K562 (cell line): ENCODE results near the gene BHLHE40. TPM values are rescaled to one million over a fixed set of nuclear protein-coding genes. Genes with fewer than 3 reads are reported as not detected.

Experiments
- BACH1 ChIP-seq: fragments of 200-800 bp; sonication (Bioruptor generic); IDR thresholded peaks from 2 replicates; pipeline ENCODE4 v1.6.1; 2016; ENCODE audit warnings: missing genetic modification characterization, missing compliant biosample characterization
- ERF ChIP-seq: fragments of 450-650 bp; formaldehyde crosslinking; IDR thresholded peaks from 2 replicates; pipeline ENCODE4 v1.4.0; 2020; ENCODE audit warnings: mild to moderate bottlenecking, mixed read lengths
- HMG20A ChIP-seq: fragments of 450-650 bp; formaldehyde crosslinking; conservative IDR thresholded peaks from 2 replicates; pipeline ENCODE4 v1.4.0; 2020; ENCODE audit warnings: mild to moderate bottlenecking, mixed read lengths
- KAT2B ChIP-seq: IDR thresholded peaks from one replicate; pipeline ENCODE4 v1.6.1; 2012; ENCODE audit warnings: low read depth, mild to moderate bottlenecking, control low read depth, inconsistent platforms, low read length, moderate library complexity
- KLF6 ChIP-seq: fragments of 250-450 bp; sonication (Bioruptor Pico); IDR thresholded peaks from 2 replicates; pipeline ENCODE4 v1.4.0; 2020; ENCODE audit warnings: mild to moderate bottlenecking, moderate library complexity, borderline replicate concordance
- L3MBTL2 ChIP-seq: fragments of 450-650 bp; IDR thresholded peaks from 2 replicates; pipeline ENCODE4 v1.6.1; 2016; ENCODE audit warnings: mild to moderate bottlenecking, moderate library complexity
- MEF2D ChIP-seq: conservative IDR thresholded peaks from 2 replicates; pipeline ENCODE4 v1.6.1; 2016; ENCODE audit warnings: low read depth, missing genetic modification characterization, missing compliant biosample characterization
- MIER1 ChIP-seq: fragments of 450-650 bp; IDR thresholded peaks from 2 replicates; pipeline ENCODE4 v1.6.1; 2016; ENCODE audit warnings: antibody characterized with exemption, mild to moderate bottlenecking, low read depth
- MLLT1 ChIP-seq, 2 experiments: fragments of 450-650 bp; IDR thresholded peaks; 2 replicates each; pipeline ENCODE4 v1.6.1; 2016
- NFATC3 ChIP-seq: fragments of 450-650 bp; IDR thresholded peaks from 2 replicates; pipeline ENCODE4 v1.6.1; 2017; ENCODE audit warnings: mild to moderate bottlenecking
- PATZ1 ChIP-seq: fragments of 250-450 bp; sonication (Bioruptor Pico); IDR thresholded peaks from 2 replicates; pipeline ENCODE4 v1.5.0; 2020; ENCODE audit warnings: mild to moderate bottlenecking, borderline replicate concordance
- RUNX1 ChIP-seq: sonication (generic); IDR thresholded peaks from 2 replicates; pipeline ENCODE4 v1.6.1; 2016; ENCODE audit warnings: antibody characterized with exemption, low read depth
- SFPQ ChIP-seq: fragments of 200-400 bp; formaldehyde crosslinking; IDR thresholded peaks from 2 replicates; pipeline ENCODE4 v1.6.1; 2017; ENCODE audit warnings: mild to moderate bottlenecking, low read depth, low read length, moderate library complexity
- STAT6 ChIP-seq: sonication (generic); formaldehyde crosslinking; IDR thresholded peaks from 2 replicates; pipeline ENCODE4 v1.8.1; 2023; ENCODE audit warnings: mild to moderate bottlenecking, missing genetic modification reagents
- TBL1XR1 ChIP-seq, 2 experiments: IDR thresholded peaks; 2 replicates each; pipeline ENCODE4 v1.6.1; 2012; ENCODE audit warnings: improper control_type of control experiment in 2 of 2, low read length in 2 of 2, mild to moderate bottlenecking in 1 of 2
- ZBTB7A ChIP-seq: IDR thresholded peaks from 2 replicates; pipeline ENCODE4 v1.6.1; 2011; ENCODE audit warnings: low read depth, mild to moderate bottlenecking, low read length, moderate library complexity, borderline replicate concordance; ENCODE audit not compliant: control insufficient read depth
- ZNF431 ChIP-seq: sonication (generic); formaldehyde crosslinking; IDR thresholded peaks from 2 replicates; pipeline ENCODE4 v1.8.0; 2022; ENCODE audit warnings: mild to moderate bottlenecking, missing genetic modification reagents
- ZNF511 ChIP-seq: sonication (generic); formaldehyde crosslinking; IDR thresholded peaks from 2 replicates; pipeline ENCODE4 v1.8.0; 2022; ENCODE audit warnings: mild to moderate bottlenecking, missing genetic modification reagents
- polyA plus RNA-seq, 8 experiments: library from polyadenylated mRNA; depleted of rRNA in 4 of 8; stranded (reverse) in 5 of 8; unstranded in 3 of 8; fragments of >200 nt; fragmentation: Nextera tagmentation in 2 of 8; fragmentation: Illumina TruSeq in 1 of 8; extraction: Ambion mirVana in 2 of 8; extraction: Trizol in 1 of 8; gene quantifications; 2 replicates each; pipeline versions ENCODE4 v1.2.1 to v1.2.3, GENCODE V29; 2011 to 2014; ENCODE audit warnings: inconsistent platforms in 1 of 8, missing spikeins in 1 of 8
- total RNA-seq, 7 experiments: library from RNA; depleted of rRNA in 6 of 7; stranded (reverse); fragments of >200 nt in 6 of 7; fragmentation: Illumina TruSeq in 2 of 7; extraction: Trizol in 2 of 7; gene quantifications; 2 replicates each; pipeline versions ENCODE4 v1.2.1 to v1.2.3, GENCODE V29; 2011 to 2021; ENCODE audit warnings: low replicate concordance in 1 of 7

The BHLHE40 gene
- total and polyA plus RNA-seq, 9 of the 15 experiments (the other 6 are each of a cell fraction or from before 2014, with no cell fraction given) = 12.0 to 83.9 (median 31.4) TPM

- TF ChIP-seq MEF2D (tag) (peak; percentile 69), HMG20A (CRISPR knock-in tag) (no peak), KAT2B (no peak), ZNF431 (CRISPR knock-in tag) (peak; percentile 59), ZNF511 (CRISPR knock-in tag) (peak; percentile 56; the same call in 1 of the 2 replicates), KLF6 (no peak), TBL1XR1 (IDR thresholded peaks at IDR 0.05; ENCODE audit: low read length in 2 of 2) (peak; percentile 20 to 36; a peak in 2 of 4 replicates), STAT6 (peak; percentile 61; the same call in 1 of the 2 replicates), BACH1 (peak; percentile 88), RUNX1 (peak; percentile 63; the same call in 1 of the 2 replicates), ERF (CRISPR knock-in tag) (no peak), ZBTB7A (peak; percentile 81), MLLT1 (IDR thresholded peaks at IDR 0.05) (0 out of 4 replicates have a peak, but pooled peaks have one; percentile 44 to 47), SFPQ (no peak), NFATC3 (0 out of 2 replicates have a peak, but pooled peaks have one; percentile 44), L3MBTL2 (peak; percentile 89), MIER1 (peak; percentile 58; the same call in 1 of the 2 replicates), PATZ1 (CRISPR knock-in tag) (0 out of 2 replicates have a peak, but pooled peaks have one; percentile 7)
These were observed 40.4 kb downstream of the BHLHE40 start (continued) for GRCh38 chr3:5019411-5020241.
